ENCODE data around the gene SORBS2. TPM values are rescaled to one million over a fixed set of nuclear protein-coding genes. Genes with fewer than 3 reads are reported as not detected.

SORBS2 gene
- total and polyA plus RNA-seq, 2 of the 8 experiments (the other 6 are each of a cell fraction or from before 2014, with no cell fraction given): 73.0 to 87.1 TPM

GRCh38 chr4:185783574-185783973 lies 28.4 kb downstream of the SORBS2 start (continued):
- TF ChIP-seq TBP (IDR thresholded peaks at IDR 0.05; ENCODE audit: low read depth, low read length) (no peak), SRF (IDR thresholded peaks at IDR 0.05; ENCODE audit: low read depth, low read length) (no peak), RFX5 (IDR thresholded peaks at IDR 0.05; ENCODE audit: borderline replicate concordance, low read depth, low read length) (no peak), ATF2 (IDR thresholded peaks at IDR 0.05; ENCODE audit: low read length) (no peak), ASH2L (IDR thresholded peaks at IDR 0.05; ENCODE audit: low read length) (no peak), RNF2 (IDR thresholded peaks at IDR 0.05; ENCODE audit: borderline replicate concordance, low read depth, low read length, missing control alignments, poor library complexity, severe bottlenecking) (no peak), TEAD4 (IDR thresholded peaks at IDR 0.05; ENCODE audit: low read depth, low read length) (no peak)
